GM12878 (cell line): ENCODE data around the gene DAB2IP. TPM values are rescaled to one million over a fixed set of nuclear protein-coding genes. Genes with fewer than 3 reads are reported as not detected.

ENCODE experiments used
- ATAC-seq: fragments of 200-7000 bp; cut with Tn5 transposase; 3 replicates; pipeline ENCODE4 v1.9.1; 2020; ENCODE audit warnings: mild to moderate bottlenecking, moderate library complexity
- BruUV-seq: library from RNA; stranded (reverse); fragments of 400-500 nt; replicated peaks from 2 replicates; lab custom pipeline; 2021; lab: Mats Ljungman, UMichigan
- CTCF ChIA-PET: fragments of 300-600 bp; sonication (Branson Sonifier 250); formaldehyde crosslinking; extraction: SDS; loops from one replicate; lab custom pipeline; 2021; ENCODE audit warnings: inconsistent platforms; lab: Yijun Ruan, JAX
- POLR2A ChIA-PET: fragments of 350-600 bp; formaldehyde crosslinking; extraction: SDS; loops from one replicate; lab custom pipeline; 2021; ENCODE audit warnings: inconsistent platforms; lab: Charles Lee
- RAD21 ChIA-PET: fragments of 300-600 bp; sonication (Branson Sonifier 250); formaldehyde crosslinking; loops from one replicate; lab custom pipeline; 2023; ENCODE audit warnings: antibody characterized with exemption; ENCODE audit not compliant: unreplicated experiment; lab: Charles Lee
- SMC1A ChIA-PET: fragments of 300-600 bp; sonication (Branson Sonifier 250); formaldehyde crosslinking; loops from one replicate; lab custom pipeline; 2023; ENCODE audit not compliant: unreplicated experiment, uncharacterized antibody; lab: Charles Lee
- DNase-seq: peaks from one replicate; pipeline ENCODE4 v3.0.0-alpha.2; 2011; ENCODE audit warnings: low read depth, low spot score
- FAIRE-seq: peaks from 3 replicates; lab custom pipeline; 2011; peaks lifted over from hg19 to GRCh38; lab: Jason Lieb, UNC
- H2AFZ ChIP-seq: 2 replicates; pipeline ENCODE4 v1.6.0; 2011; ENCODE audit warnings: low read depth, low read length, control low read depth; ENCODE audit not compliant: control insufficient read depth
- H3K27ac ChIP-seq: 2 replicates; pipeline ENCODE4 v1.5.1; 2011; ENCODE audit warnings: control low read depth; ENCODE audit not compliant: control insufficient read depth, insufficient read depth
- H3K27me3 ChIP-seq, 2 experiments: replicated peaks in 1 of 2; 2 replicates each; pipeline versions ENCODE4 v1.6.0 to v1.6.1; 2011; ENCODE audit warnings: low read length in 1 of 2; ENCODE audit not compliant: control insufficient read depth in 2 of 2, insufficient read depth in 2 of 2
- H3K36me3 ChIP-seq, 2 experiments: 2 replicates each; pipeline ENCODE4 v1.5.1; 2011; ENCODE audit warnings: low read length in 1 of 2; ENCODE audit not compliant: control insufficient read depth in 2 of 2, insufficient read depth in 2 of 2
- H3K4me1 ChIP-seq: 2 replicates; pipeline ENCODE4 v1.6.1; 2011; ENCODE audit warnings: mild to moderate bottlenecking, low read length, moderate library complexity, mixed read lengths; ENCODE audit not compliant: control insufficient read depth, insufficient read depth
- H3K4me2 ChIP-seq: 2 replicates; pipeline ENCODE4 v1.6.0; 2011; ENCODE audit warnings: control low read depth; ENCODE audit not compliant: control insufficient read depth, insufficient read depth
- H3K4me3 ChIP-seq: fragments of 200-600 bp; sonication (generic); 2 replicates; pipeline ENCODE4 v1.5.1; 2016
- H3K79me2 ChIP-seq: 2 replicates; pipeline ENCODE4 v1.6.0; 2011; ENCODE audit warnings: low read length; ENCODE audit not compliant: control insufficient read depth, insufficient read depth
- H3K9ac ChIP-seq: 2 replicates; pipeline ENCODE4 v1.8.0; 2011; ENCODE audit warnings: low read length, control low read depth, mixed read lengths; ENCODE audit not compliant: control insufficient read depth, insufficient read depth
- H3K9me3 ChIP-seq: replicated peaks from 3 replicates; pipeline ENCODE4 v1.5.1; 2011; ENCODE audit warnings: mild to moderate bottlenecking, low read length; ENCODE audit not compliant: control insufficient read depth, insufficient read depth
- H4K20me1 ChIP-seq: 2 replicates; pipeline ENCODE4 v1.6.0; 2011; ENCODE audit not compliant: control insufficient read depth, insufficient read depth
- BHLHE40 ChIP-seq, 2 experiments: fragments of 450-650 bp in 1 of 2; IDR thresholded peaks; 2 replicates each; pipeline ENCODE4 v1.6.1; 2011 to 2017; ENCODE audit warnings: low read depth in 2 of 2, borderline replicate concordance in 1 of 2, improper control_type of control experiment in 1 of 2, low read length in 1 of 2, mild to moderate bottlenecking in 1 of 2
- MEF2B ChIP-seq: fragments of 450-650 bp; IDR thresholded peaks from 2 replicates; pipeline ENCODE4 v1.6.1; 2018; ENCODE audit warnings: mild to moderate bottlenecking, moderate library complexity; ENCODE audit not compliant: partially characterized antibody, poor library complexity, severe bottlenecking
- ZBTB11 ChIP-seq: fragments of 450-650 bp; formaldehyde crosslinking; IDR thresholded peaks from 2 replicates; pipeline ENCODE4 v1.5.0; 2022; ENCODE audit warnings: mild to moderate bottlenecking, missing genetic modification characterization
- ZNF622 ChIP-seq: fragments of 450-650 bp; IDR thresholded peaks from 2 replicates; pipeline ENCODE4 v1.6.1; 2017; ENCODE audit warnings: mild to moderate bottlenecking, inconsistent platforms
- WGBS: methylation state at CpG from one replicate; pipeline ENCODE4 v1.1.6; 2016; ENCODE audit warnings: low lambda C conversion rate; ENCODE audit not compliant: insufficient replicate concordance, insufficient coverage; ENCODE audit errors: missing lambda C conversion rate; 5-methylcytosine and 5-hydroxymethylcytosine counted together
- in situ Hi-C: fragments of 300-500 bp; cut with MboI; formaldehyde crosslinking; loops from 9 replicates; pipeline ENCODE4 v1.14.3; 2018; ENCODE audit warnings: mixed read lengths
- intact Hi-C: fragments of 100-400 bp; cut with micrococcal nuclease; formaldehyde crosslinking; loops from one replicate; pipeline ENCODE4 v1.14.2; 2022; ENCODE audit not compliant: unreplicated experiment
- polyA plus RNA-seq, 11 experiments: library from polyadenylated mRNA; depleted of rRNA in 4 of 11; unstranded in 6 of 11; stranded (reverse) in 5 of 11; fragments of >200 nt; fragmentation: Nextera tagmentation in 4 of 11; fragmentation: Illumina TruSeq in 1 of 11; extraction: Ambion mirVana in 4 of 11; extraction: Trizol in 1 of 11; gene quantifications; 1 replicate in 1 of 11; 2 replicates in 10 of 11; pipeline versions ENCODE4 v1.2.1 to v1.2.3, GENCODE V29; 2011 to 2016; ENCODE audit warnings: inconsistent platforms in 2 of 11, missing spikeins in 2 of 11, low read depth in 1 of 11
- total RNA-seq, 4 experiments: library from RNA; depleted of rRNA in 3 of 4; stranded (reverse); fragments of >200 nt in 3 of 4; fragmentation: Illumina TruSeq in 1 of 4; extraction: Trizol in 1 of 4; gene quantifications; 2 replicates each; pipeline versions ENCODE4 v1.2.1 to v1.2.3, GENCODE V29; 2013 to 2021

Gene DAB2IP
- total and polyA plus RNA-seq, 10 of the 15 experiments (the other 5 are each of a cell fraction or from before 2014, with no cell fraction given): 0.03 to 0.38 (median 0.14) TPM; not detected in 6

- Histone ChIP-seq H3K79me2 (no peaks in the 10 kb centered on the region), H3K9me3 (no peaks in the 10 kb centered on the region), H3K36me3 (no peaks in the 10 kb centered on the region), H3K9ac (no peak overlapping the region), H3K4me3 (no peak overlapping the region), H2AFZ (no peak overlapping the region), H4K20me1 (no peaks in the 10 kb centered on the region), H3K27ac (no peak overlapping the region), H3K27me3 (peaks cover 18 to 26% of the 10 kb centered on the region in 2 experiments), H3K4me1 (no peaks in the 10 kb centered on the region), H3K4me2 (no peak overlapping the region)
- no TSS peak for BruUV-seq
- TF ChIP-seq BHLHE40 (IDR thresholded peaks at IDR 0.05; ENCODE audit: borderline replicate concordance in 1 of 2, low read depth in 2 of 2, low read length in 1 of 2): no peak
- TF ChIP-seq MEF2B: no peak
- TF ChIP-seq ZBTB11: no peak
- no peak for TF ChIP-seq ZNF622
- ChIA-PET RAD21 (no interaction called here), POLR2A (no interaction called here), CTCF (interaction anchor here (1.6 kb wide), 1 partner anchor 103 kb away, joined by 3 read pairs; no protein-coding TSS in a partner anchor), SMC1A (no interaction called here)
- FAIRE-seq (no peak), DNase-seq (no peak), ATAC-seq (no peak)
- intact Hi-C loops: no loop called here
- in situ Hi-C loops: no loop called here
- WGBS: 16% methylated on average over 9 of the region's 9 CpGs
Measured at GRCh38 chr9:121648799-121649198, 2.6 kb upstream of the DAB2IP start.
